Activated CD4-positive, alpha-beta memory T cell treated with anti-CD3 and anti-CD28 coated beads, Interleukin-2, amount 10 ng/mL, durations not matched to agents 7 days and 5 days (primary cell): ENCODE data around the gene AMBRA1. TPM values are rescaled to one million over a fixed set of nuclear protein-coding genes. Genes with fewer than 3 reads are reported as not detected.
A peak's percentile ranks its signal among the peaks of the same experiment; 100 is the strongest.

Experiments
- CTCF ChIA-PET: fragments of 350-600 bp; sonication (Branson Sonifier 250); formaldehyde crosslinking; loops from one replicate; lab custom pipeline; 2021; ENCODE audit warnings: antibody characterized with exemption, inconsistent platforms; lab: Charles Lee
- POLR2A ChIA-PET: fragments of 350-600 bp; sonication (Branson Sonifier 250); formaldehyde crosslinking; loops from one replicate; lab custom pipeline; 2021; ENCODE audit warnings: antibody characterized with exemption; lab: Charles Lee
- DNase-seq: peaks from one replicate; pipeline ENCODE4 v3.0.0-alpha.2; 2020
- H3K27ac Mint-ChIP-seq: one replicate; pipeline ENCODE4 v1.8.0; 2021; ENCODE audit warnings: mild to moderate bottlenecking, mixed read lengths
- H3K27me3 Mint-ChIP-seq: one replicate; pipeline ENCODE4 v1.8.0; 2021; ENCODE audit warnings: mixed read lengths
- H3K36me3 Mint-ChIP-seq: one replicate; pipeline ENCODE4 v1.8.0; 2021; ENCODE audit warnings: low read depth, mixed read lengths
- H3K4me1 Mint-ChIP-seq: one replicate; pipeline ENCODE4 v1.8.0; 2021; ENCODE audit warnings: mixed read lengths
- H3K4me3 Mint-ChIP-seq: one replicate; pipeline ENCODE4 v1.8.0; 2021; ENCODE audit warnings: mild to moderate bottlenecking, mixed read lengths
- H3K9me3 Mint-ChIP-seq: one replicate; pipeline ENCODE4 v1.8.0; 2021; ENCODE audit warnings: mixed read lengths
- total RNA-seq, 2 experiments: library from RNA; stranded (reverse); gene quantifications; one replicate each; pipeline ENCODE4 v1.2.3, GENCODE V29; 2021

Gene AMBRA1
- total RNA-seq, 2 experiments from 2014 or later: 34.6 to 35.5 TPM

GRCh38 chr11:46388619-46389449, 205.0 kb downstream of the AMBRA1 start:
- no peak for DNase-seq
- POLR2A ChIA-PET: interaction anchor here (1.1 to 1.4 kb wide), 3 partner anchors 36 to 229 kb away, joined by 3 read pairs; partner anchors contain the start of genes ATG13 and HARBI1
- H3K9me3 Mint-ChIP-seq: no peaks in the 10 kb centered on the region
- CTCF ChIA-PET: interaction anchor here (0.7 to 2.2 kb wide), 14 partner anchors 11 to 282 kb away, joined by 3 to 13 read pairs (median 3); partner anchors contain the start of genes ATG13 and HARBI1
- peaks cover 39% of the 10 kb centered on the region for H3K4me1 Mint-ChIP-seq
- no peak overlapping the region for H3K27ac Mint-ChIP-seq
- H3K27me3 Mint-ChIP-seq: peaks cover 67% of the 10 kb centered on the region
- no peak overlapping the region for H3K4me3 Mint-ChIP-seq
- no peaks in the 10 kb centered on the region for H3K36me3 Mint-ChIP-seq

- Mint-ChIP-seq H3K4me3 (no peak overlapping the region), H3K4me1 (peaks cover 35% of the 10 kb centered on the region), H3K27ac (no peak overlapping the region), H3K27me3 (peaks cover 65% of the 10 kb centered on the region), H3K9me3 (no peaks in the 10 kb centered on the region), H3K36me3 (no peaks in the 10 kb centered on the region)
- POLR2A ChIA-PET: interaction anchor here (0.8 to 1.4 kb wide), 6 partner anchors 22 to 229 kb away, joined by 3 to 5 read pairs (median 3); partner anchors contain the start of genes ATG13 and HARBI1
- DNase-seq: peak; percentile 31
- CTCF ChIA-PET: interaction anchor here (0.7 to 2.2 kb wide), 17 partner anchors 10 to 283 kb away, joined by 3 to 13 read pairs (median 4); partner anchors contain the start of genes ATG13 and HARBI1
These were observed 205.8 kb downstream of the AMBRA1 start for GRCh38 chr11:46387919-46388618.

GRCh38 chr11:46387456-46387855, 206.4 kb downstream of the AMBRA1 start:
- CTCF ChIA-PET: interaction anchor here (0.8 to 2.2 kb wide), 7 partner anchors 19 to 232 kb away, joined by 3 to 8 read pairs (median 4); partner anchors contain the start of genes ATG13 and HARBI1
- Mint-ChIP-seq H3K4me1 (peaks cover 29% of the 10 kb centered on the region), H3K27me3 (peaks cover 60% of the 10 kb centered on the region), H3K4me3 (no peak overlapping the region), H3K27ac (no peak overlapping the region), H3K9me3 (no peaks in the 10 kb centered on the region), H3K36me3 (no peaks in the 10 kb centered on the region)
- POLR2A ChIA-PET: interaction anchor here (0.7 to 1.4 kb wide), 5 partner anchors 21 to 230 kb away, joined by 3 to 5 read pairs (median 3); partner anchors contain the start of genes ATG13 and HARBI1
- no peak for DNase-seq

GRCh38 chr11:46386674-46387073, 207.1 kb downstream of the AMBRA1 start:
- peaks cover 33% of the 10 kb centered on the region for H3K4me1 Mint-ChIP-seq
- H3K9me3 Mint-ChIP-seq: no peaks in the 10 kb centered on the region
- H3K36me3 Mint-ChIP-seq: no peaks in the 10 kb centered on the region
- no peak overlapping the region for H3K27ac Mint-ChIP-seq
- CTCF ChIA-PET: interaction anchor here (1.2 to 2.2 kb wide), 2 partner anchors 143 to 232 kb away, joined by 4 to 8 read pairs; no protein-coding TSS in a partner anchor
- no peak overlapping the region for H3K4me3 Mint-ChIP-seq
- no peak for DNase-seq
- POLR2A ChIA-PET: interaction anchor here (0.7 kb wide), 1 partner anchor 188 kb away, joined by 3 read pairs; no protein-coding TSS in a partner anchor
- H3K27me3 Mint-ChIP-seq: peaks cover 64% of the 10 kb centered on the region

GRCh38 chr11:46386005-46386578, 207.7 kb downstream of the AMBRA1 start:
- Mint-ChIP-seq H3K27me3 (peaks cover 64% of the 10 kb centered on the region), H3K4me1 (peaks cover 33% of the 10 kb centered on the region), H3K4me3 (no peak overlapping the region), H3K36me3 (no peaks in the 10 kb centered on the region), H3K9me3 (no peaks in the 10 kb centered on the region), H3K27ac (no peak overlapping the region)
- CTCF ChIA-PET: no interaction called here
- POLR2A ChIA-PET: no interaction called here
- no peak for DNase-seq

GRCh38 chr11:46385169-46386004, 208.4 kb downstream of the AMBRA1 start:
- H3K4me3 Mint-ChIP-seq: no peak overlapping the region
- H3K27me3 Mint-ChIP-seq: peaks cover 58% of the 10 kb centered on the region
- H3K4me1 Mint-ChIP-seq: peaks cover 30% of the 10 kb centered on the region
- no peak for DNase-seq
- H3K27ac Mint-ChIP-seq: no peak overlapping the region
- no peaks in the 10 kb centered on the region for H3K9me3 Mint-ChIP-seq
- no peaks in the 10 kb centered on the region for H3K36me3 Mint-ChIP-seq
- POLR2A ChIA-PET: no interaction called here
- CTCF ChIA-PET: no interaction called here

- POLR2A ChIA-PET: no interaction called here
- Mint-ChIP-seq H3K4me3 (no peak overlapping the region), H3K9me3 (no peaks in the 10 kb centered on the region), H3K27me3 (peaks cover 46% of the 10 kb centered on the region), H3K36me3 (peaks cover 2% of the 10 kb centered on the region), H3K4me1 (peaks cover 24% of the 10 kb centered on the region), H3K27ac (no peak overlapping the region)
- no peak for DNase-seq
- CTCF ChIA-PET: interaction anchor here (1.0 kb wide), 1 partner anchor 9 kb away, joined by 3 read pairs; no protein-coding TSS in a partner anchor
These were observed 209.7 kb downstream of the AMBRA1 start for GRCh38 chr11:46383974-46384701.

- ChIA-PET POLR2A (no interaction called here), CTCF (interaction anchor here (1.0 kb wide), 1 partner anchor 9 kb away, joined by 3 read pairs; no protein-coding TSS in a partner anchor)
- peaks cover 5% of the 10 kb centered on the region for H3K36me3 Mint-ChIP-seq
- no peak overlapping the region for H3K4me3 Mint-ChIP-seq
- H3K27me3 Mint-ChIP-seq: peaks cover 39% of the 10 kb centered on the region
- no peak overlapping the region for H3K27ac Mint-ChIP-seq
- DNase-seq: no peak
- peaks cover 24% of the 10 kb centered on the region for H3K4me1 Mint-ChIP-seq
- H3K9me3 Mint-ChIP-seq: no peaks in the 10 kb centered on the region
These were observed 210.4 kb downstream of the AMBRA1 start for GRCh38 chr11:46383404-46383758.

- Mint-ChIP-seq H3K4me1 (peaks cover 19% of the 10 kb centered on the region), H3K36me3 (peaks cover 8% of the 10 kb centered on the region), H3K4me3 (no peak overlapping the region), H3K27ac (no peak overlapping the region), H3K9me3 (no peaks in the 10 kb centered on the region), H3K27me3 (peaks cover 33% of the 10 kb centered on the region)
- CTCF ChIA-PET: interaction anchor here (1.0 kb wide), 1 partner anchor 10 kb away, joined by 3 read pairs; no protein-coding TSS in a partner anchor
- no peak for DNase-seq
- POLR2A ChIA-PET: no interaction called here
These were observed 211.0 kb downstream of the AMBRA1 start for GRCh38 chr11:46382646-46383403.

- Mint-ChIP-seq H3K27me3 (peaks cover 28% of the 10 kb centered on the region), H3K36me3 (peaks cover 16% of the 10 kb centered on the region), H3K4me1 (peaks cover 15% of the 10 kb centered on the region), H3K9me3 (no peaks in the 10 kb centered on the region), H3K4me3 (peak overlapping the region; percentile 68), H3K27ac (no peak overlapping the region)
- POLR2A ChIA-PET: no interaction called here
- CTCF ChIA-PET: no interaction called here
- DNase-seq: no peak
These were observed 211.8 kb downstream of the AMBRA1 start for GRCh38 chr11:46381819-46382645.
